HG03520 (cell line): ENCODE results near the gene DPYSL3.
A peak's percentile ranks its signal among the peaks of the same experiment; 100 is the strongest.
"Not testable (repeated sequence)": the region's sequence is repeated elsewhere in the genome, so short reads cannot be mapped to it uniquely, and the experiment has no call there.

ENCODE experiments used
- ATAC-seq: cut with Tn5 transposase; IDR thresholded peaks from one replicate; pipeline ENCODE4 v1.9.1; 2021; ENCODE audit warnings: mild to moderate bottlenecking, moderate library complexity; ENCODE audit not compliant: unreplicated experiment

Gene DPYSL3

DNA sequence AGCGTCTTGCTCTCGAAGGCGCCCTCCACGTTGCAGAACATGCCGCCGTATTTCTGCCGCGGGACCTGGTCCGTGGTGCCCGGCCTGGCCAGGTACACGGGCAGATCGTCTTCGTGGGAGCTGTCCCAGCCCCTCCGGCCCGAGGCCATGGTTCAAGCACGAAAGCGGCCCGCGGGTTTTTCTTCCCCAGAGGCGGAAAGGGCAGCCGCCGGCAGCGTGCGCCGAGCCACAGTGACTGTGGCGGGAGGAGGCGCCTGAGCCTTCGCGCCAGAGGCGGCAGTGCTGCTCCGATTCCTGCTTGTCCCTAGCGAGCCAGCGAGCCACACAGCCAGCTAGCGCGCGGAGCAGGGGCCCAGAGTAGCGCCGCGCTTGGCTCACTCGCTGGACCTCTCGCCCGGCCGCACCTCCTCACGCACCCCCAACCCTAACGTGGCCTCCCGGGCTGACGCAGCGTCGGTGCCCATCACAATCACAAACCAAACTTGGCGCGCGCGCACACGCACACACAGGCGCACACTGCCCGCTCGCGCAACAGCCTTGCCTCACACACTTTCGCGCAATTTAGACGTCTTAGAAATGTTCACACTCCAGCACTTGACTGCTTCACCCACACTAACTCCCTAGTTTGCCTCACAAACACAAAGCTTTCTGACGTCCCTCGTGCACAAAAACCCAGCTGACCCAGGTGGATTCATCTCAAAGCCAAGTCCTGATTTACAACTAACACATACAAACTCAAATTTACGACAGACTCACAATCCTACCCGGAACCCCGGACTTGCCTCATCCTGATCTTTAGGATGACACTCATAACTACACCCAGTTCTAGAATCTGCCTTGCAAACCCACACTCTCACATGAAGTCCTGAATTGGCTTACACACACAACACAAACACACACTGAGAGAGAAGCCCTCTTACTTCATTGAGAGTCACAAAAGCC is at the start of gene DPYSL3:
DPYSL3 (minus strand) TSS at position 359 of the 942 bp plus-strand sequence; CDS start at position 149, 210 bp downstream.
- no peak for ATAC-seq

DNA sequence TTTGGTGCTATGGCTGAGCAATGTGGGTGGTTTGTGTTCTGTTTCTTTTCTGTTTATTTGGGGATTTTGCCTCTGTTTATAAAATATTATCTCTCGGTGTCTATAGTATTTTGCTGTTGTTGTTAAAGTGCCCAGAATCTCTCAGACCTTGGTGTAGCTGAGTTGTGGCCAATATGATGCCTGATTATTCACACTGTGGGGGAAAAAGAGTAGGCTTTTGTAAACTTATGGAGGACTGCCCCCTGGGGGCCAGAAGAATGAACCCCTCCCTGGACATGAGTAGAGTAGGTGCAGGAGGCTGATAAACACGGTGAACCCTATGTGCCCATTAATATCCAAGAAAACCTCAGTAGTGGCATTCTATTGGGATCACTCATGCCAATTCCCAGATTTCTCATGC is 49.0 kb upstream of the DPYSL3 start:
- ATAC-seq: peak; percentile 77

DNA sequence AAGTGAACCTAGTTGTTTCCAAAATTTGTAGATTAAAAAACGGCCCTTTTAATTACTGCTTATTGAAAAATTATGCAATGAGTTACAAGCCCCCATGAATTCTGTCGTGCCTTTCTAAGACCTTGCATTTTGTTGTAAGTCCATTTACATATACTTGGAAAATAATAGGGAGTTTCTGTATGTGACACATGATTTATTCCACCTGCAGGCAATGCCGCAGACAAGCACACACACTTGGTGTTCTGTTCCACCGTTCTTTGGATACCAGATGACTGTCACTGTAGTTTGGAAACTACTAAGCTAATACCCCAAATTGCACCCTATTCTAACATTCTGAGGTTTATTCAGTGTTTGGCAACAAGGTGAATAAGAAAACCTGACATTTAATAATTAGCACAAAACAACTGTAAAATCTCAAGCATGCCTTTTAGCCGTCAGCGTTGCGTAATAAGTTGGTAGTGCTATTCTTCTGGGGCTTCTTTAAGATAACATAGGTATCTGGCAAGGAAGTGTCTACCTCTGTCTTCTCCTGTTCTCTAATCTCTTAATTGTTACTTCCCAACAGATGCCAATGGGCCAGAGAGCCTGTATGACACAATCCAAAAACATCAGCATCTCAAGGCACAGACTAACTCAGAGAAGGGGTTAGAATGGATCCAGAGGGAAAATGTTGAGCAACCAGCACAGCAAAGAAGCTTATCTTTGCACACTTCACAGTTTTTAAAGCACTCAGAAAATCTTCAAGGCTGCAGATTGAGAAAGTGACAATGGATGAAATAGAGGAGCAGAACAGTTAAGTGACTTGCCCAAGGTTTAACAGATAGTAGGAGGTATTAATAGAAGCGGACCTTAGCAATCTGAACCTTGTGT is 48.2 kb upstream of the DPYSL3 start:
- no peak for ATAC-seq

DNA sequence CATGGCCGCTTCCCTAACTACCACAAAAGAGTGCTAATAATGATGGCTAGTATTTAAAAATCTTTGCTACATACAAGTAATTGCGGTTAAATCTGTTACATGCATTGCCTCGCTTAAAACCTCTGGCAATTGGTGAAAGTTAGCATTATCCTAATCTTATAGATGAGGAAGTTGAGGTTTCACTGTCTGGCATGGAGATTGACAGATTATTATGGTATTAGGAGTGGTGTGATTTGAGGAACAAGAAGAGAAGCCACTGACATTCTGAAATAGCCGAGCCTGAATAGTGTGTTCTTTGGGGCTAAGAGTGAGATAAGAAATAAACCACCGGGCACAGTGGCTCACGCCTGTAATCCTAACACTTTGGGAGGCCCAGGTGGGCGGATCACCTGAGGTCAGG is 45.3 kb upstream of the DPYSL3 start:
- no peak for ATAC-seq

DNA sequence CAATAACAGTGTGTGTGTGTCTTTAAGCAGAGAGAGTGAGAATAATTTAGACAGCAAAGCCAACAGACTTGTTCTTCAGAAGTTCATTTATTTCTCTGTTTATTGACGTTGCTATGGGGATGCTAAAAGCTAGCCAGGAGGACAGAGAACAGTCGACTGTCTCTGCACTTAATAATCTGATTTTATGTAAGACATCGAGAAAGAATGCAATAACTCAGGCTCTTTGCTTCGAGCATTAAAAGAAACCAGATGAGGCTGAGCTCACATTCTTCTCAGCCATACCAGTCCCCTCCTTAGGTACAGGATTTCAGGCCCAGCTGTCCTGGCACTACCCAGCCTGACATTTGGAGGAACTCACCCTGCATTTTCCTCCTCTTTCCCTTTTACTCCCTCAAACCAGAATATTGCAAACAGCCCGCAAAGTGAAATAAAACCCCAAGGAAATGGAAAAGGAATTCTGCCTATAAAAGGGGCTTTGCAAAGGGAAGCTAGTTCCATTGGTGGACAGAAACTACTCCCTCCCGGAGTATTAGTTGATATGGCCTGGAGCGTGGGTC is 44.5 kb upstream of the DPYSL3 start:
- no peak for ATAC-seq

DNA sequence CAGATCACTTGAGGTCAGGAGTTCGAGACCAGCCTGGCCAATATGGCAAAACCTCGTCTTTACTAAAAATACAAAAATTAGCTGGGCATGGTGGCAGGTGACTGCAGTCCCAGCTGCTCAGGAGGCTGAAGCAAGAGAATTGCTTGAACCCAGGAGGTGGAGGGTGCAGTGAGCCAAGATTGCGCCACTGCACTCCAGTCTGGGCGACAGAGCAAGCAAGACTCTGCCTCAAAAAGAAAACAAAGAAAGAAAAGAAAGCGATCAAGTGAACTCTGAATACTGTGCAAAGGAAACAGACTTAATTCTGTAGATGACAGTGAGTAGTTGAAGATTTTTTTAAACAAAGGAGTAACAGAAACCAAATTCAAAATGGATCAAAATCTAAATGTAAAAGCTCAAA is 43.9 kb upstream of the DPYSL3 start:
- not testable (repeated sequence) for ATAC-seq

DNA sequence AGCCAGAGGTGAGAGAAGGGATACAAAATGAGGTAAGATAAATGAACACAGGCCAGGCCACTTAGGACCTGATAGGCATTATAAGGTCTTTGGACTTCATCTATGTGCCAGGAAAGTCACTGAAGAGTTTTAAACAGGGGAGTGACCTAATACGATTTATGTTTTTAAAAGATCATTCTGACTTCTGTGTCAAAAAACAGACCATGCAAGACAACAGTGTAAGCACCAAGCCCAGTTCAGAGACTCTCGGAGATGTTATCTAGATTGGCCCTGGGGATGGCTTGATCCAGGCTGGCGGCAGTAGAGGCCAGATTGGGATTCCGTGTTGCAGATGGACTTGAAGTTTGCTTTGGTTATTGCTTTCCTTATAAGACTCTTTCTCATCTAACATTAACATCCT is 43.0 kb upstream of the DPYSL3 start:
- ATAC-seq: no peak

DNA sequence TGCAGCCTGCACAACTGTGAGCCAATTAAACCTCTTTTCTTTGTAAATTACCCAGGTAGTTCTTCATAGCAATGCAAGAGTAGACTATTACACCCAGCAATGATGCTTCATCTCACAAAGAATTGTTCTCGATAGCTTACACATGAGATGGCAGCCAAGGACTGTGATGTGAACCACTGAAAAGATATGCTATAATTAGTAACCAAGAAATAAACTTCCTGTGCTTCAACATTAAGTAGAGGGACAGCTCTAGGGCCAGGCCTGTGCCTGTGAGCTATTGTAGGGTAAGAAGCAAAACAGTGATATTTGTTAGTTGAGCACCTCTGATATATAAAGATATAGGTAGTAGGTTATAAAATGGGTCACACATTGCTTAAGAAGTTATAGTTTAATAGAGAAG is 41.8 kb upstream of the DPYSL3 start:
- no peak for ATAC-seq

DNA sequence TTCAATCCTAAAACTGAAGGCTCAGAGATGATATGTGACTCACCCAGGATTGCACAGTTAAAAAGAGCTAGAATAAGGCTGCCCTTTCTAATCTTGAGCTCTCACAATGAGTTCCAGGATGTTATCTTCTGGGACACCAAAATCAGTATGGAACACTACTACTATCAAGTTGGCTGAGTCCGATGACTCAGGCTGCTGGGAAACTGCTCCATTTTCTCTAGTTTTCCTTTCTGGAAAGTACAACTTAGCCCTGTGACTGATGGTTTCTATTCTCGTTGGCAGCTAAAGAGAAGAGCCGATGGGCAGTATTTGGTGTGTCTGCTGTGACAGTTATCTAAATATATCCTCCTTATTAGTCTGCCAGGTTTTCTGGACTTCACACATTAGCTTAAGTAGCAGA is 37.9 kb upstream of the DPYSL3 start:
- no peak for ATAC-seq

DNA sequence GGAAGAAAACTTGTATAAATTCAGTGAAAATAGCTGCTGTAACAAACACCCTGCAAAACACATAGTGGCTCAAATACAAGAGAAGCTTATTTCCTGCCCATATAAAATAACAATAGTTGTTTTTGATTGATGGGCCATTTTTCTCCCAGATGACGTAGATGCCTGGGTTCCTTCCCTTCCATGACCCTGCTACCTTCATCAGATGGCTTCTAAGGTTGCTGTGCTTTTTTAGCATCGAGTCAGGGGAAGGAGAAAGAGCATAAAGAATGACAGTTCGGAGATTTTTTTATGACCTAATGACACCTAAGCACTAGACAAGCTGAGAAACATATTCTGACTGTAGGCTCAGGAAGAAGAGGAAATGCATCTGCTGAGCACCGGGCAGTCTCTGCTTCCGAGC is 34.7 kb upstream of the DPYSL3 start:
- no peak for ATAC-seq

DNA sequence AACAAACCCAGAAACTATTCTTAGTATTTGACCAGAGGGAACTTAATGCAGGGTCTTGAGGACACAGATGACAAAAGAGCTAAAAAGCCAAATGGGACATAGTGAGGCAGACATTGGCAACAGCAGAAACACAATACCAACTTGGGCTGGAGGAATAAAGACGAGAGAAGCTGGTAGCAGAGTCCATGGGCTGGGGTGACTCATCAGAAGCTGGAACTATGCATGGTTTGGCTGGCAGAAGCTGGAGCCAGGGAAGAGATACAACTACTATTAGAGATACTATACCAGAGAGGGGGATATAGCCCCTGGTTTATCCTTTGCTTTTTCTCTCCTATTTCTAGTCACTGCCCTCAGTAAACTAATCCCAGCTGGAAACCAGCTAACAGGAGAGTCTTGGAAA is 29.2 kb upstream of the DPYSL3 start:
- ATAC-seq: no peak

DNA sequence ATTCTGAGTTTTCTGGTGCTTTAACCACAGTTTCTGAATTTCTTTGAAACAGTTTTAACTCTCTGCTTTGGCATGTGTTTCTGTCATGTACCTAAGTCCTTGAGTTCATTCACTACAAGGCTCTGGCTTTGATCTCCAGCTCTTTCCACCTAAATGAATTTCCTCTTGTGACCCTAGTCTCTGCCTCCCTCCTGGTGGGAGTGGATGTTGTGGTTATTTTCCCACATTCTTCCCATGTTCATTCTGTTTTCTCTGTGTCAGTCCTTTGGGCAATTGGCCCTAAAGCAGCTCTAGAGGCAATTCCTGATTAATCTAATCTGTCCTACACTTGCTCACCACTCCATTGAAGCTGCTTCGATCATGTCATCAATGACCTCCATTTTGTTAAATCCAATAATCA is 28.4 kb upstream of the DPYSL3 start:
- no peak for ATAC-seq

DNA sequence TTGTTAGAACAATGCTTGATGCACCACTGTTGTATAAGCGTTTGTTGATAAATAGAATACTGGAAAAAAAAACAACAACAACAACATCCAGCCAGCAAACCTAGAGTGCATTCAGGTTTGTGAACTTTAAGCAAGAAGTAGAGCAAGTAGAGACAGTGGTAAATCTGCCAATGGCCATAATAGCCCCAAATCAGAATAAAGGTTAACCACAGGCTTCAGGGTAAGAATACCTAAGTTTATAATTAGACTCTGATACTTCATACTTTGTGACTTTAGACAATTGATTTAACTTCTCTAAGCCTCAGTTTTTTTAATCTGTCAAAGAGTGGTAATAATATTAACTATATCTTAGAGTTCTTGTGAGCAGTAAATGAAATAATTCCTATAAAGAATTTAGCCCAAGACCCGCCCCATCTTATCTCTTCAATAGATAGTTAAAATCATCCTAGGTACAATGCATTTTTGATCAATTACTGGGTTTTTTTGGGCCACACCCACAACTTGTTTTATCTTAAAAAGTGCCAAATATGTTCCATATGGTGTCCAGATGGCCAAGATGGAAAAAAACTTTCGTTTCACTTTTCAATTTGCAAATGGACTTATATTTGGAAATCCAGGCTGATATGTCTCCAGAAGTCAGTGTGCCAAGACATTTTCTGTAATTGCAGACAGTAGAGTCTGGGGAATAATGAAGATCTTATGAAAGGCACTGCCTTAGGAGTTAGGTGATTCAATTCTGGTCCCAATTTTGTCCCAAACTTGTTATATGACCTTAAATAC is 24.5 kb upstream of the DPYSL3 start:
- no peak for ATAC-seq

DNA sequence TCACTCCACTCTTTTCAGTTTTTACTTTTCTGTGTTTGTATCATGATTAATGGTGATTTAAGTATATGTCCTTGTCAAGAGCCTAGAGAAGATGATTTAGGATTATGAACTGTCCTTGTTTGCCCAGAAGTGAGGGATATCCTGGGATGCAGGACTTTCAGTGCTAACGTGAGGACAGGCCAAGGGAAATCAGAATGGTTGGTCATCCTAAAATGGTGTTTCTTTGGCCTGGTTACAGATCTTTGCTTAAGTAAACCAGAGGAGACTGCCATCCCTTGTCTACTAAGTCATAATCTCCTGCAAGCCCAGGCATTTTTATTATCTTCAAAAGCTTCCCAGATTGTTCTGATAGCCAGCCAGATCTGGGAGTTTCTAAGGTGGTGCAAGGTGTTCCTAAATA is 22.3 kb upstream of the DPYSL3 start:
- ATAC-seq: no peak

DNA sequence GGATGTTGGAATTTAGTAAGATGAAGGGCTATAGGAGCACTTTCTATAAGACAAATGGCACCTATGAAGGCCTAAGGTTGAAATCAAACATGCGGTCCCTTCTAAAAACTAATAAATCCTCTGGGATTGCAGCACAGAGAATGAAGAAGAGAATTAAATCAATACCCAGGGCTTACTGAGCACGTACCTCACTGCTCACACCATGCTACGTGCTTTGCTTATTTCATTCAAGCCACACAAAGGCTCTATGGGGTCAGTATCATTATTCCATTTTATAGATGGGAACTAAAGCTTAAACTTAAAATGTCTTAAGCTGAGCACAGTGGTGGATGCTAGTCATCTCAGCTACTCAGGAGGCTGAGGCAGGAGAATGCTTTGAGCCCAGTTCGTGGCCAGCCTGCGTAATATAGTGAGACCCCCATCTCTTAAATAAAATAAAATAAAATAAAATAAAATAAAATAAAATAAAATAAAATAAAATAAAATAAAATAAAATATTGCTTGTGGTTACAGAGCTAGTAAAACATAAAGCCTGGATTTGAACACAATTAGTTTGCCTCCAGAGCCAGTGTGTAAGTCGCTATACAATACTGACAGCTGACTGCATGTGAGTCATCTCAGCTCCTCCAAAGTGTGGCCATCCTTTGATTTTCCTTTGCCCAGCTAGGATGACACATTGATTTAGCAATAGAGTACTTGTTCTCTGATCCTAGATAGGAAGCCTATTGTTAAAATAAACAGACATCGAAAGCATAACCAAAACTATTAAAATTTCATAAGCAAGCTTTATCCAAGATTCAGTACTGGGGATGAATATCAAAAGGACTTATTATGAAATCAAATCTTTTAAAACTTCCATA is 20.9 kb upstream of the DPYSL3 start:
- no peak for ATAC-seq

DNA sequence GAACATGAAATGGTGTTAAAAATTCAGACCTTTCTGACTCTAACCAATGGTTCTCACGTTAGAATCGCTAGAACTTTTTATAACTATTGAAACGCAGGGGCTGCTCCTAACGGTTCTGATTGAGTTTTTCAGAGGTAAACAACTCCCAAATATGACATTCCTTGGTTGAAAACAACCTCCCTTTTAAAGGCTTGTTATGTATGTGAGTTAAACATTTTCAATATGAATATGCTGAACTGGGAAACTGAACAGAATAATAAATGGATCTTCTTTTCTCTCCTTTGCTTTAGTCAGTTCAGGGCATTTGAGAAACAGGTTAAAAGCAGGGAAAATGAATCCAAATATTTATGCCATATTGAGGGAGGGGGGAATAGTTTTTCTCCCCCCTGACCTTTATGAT is 13.2 kb upstream of the DPYSL3 start:
- no peak for ATAC-seq

DNA sequence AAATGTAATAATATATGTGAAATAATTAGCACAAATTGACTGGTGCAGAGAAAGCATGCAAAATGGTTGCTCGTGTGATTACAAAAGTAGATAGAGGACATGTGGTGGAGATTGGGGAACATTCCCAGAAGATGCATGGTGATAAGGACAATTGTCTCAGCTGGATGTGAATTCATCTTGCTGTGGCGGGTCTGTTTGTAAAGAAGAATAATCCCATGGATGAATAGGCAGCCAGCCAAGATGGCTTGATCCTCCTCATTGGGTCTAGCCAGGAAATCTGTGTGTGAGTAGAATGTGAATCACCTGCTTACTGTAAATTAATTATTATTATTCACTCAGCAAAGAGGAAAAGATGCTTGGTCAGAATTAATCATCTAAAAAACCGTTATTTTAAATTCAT is 12.6 kb upstream of the DPYSL3 start:
- no peak for ATAC-seq

DNA sequence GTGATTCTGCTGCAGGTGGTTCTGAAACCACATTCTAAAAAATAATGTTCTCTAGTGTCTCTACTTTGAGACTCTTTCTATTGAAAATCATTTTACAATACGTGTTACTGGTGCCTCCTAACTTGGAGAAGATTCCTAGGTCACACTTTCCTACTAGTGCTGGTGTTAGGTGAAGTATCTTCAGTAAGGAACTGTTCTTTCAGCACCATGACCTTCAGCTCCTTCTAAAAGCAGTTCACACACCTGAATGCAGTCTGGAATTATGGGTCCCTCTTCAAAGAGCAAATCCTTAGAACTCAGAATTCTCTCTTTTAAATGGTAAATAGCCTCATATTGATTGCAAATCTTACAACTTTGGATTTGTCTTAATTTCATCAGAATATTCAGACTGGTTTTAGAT is 10.6 kb upstream of the DPYSL3 start:
- no peak for ATAC-seq

DNA sequence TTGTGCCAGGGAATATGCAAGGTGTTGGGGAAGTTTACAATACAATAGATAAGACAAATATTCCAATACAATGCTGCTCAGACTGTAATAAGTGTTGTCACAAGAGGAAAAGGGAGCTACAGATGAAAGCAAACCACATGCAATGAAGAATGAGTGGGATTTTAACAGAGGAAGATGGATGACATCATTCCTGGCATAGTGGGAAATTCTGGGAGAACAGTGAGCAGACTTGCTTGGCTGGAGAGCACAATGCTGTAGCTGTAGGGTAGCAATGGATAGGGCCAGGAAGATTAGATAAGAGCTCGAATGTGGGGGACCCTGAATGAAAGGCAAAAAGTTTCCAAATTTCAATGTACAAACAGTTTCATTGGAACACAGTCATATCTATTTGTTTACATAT is 9.5 kb upstream of the DPYSL3 start:
- no peak for ATAC-seq

DNA sequence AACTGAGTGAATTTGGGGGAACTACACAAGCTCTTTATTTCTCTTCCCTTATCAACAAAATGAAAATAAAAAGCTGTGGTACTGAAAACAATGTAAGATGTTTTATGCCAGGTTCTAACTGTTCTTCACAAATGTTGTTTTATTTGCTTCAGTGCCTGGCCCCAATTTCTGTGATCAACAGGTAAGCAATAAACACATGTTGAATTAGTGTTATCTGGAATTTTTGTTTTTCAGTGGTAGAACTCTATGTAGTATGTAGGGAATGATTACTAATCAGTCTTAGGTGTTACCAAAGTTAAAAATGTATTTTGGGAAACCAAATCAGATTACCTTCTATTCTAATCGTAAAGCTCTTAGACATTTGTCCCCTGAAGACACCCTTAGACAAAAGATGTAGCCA is 7.5 kb upstream of the DPYSL3 start:
- no peak for ATAC-seq
